Panc1 (cell line): Measurements from ENCODE around the gene KCNC4. TPM values are rescaled to one million over a fixed set of nuclear protein-coding genes. Genes with fewer than 3 reads are reported as not detected.

Experiments
- ATAC-seq: fragments of 200-7000 bp; cut with Tn5 transposase; 2 replicates; pipeline ENCODE4 v1.9.1; 2020; ENCODE audit warnings: mild to moderate bottlenecking, moderate library complexity
- BruUV-seq: library from RNA; stranded (reverse); fragments of 400-500 nt; replicated peaks from 2 replicates; lab custom pipeline; 2021; lab: Mats Ljungman, UMichigan
- CTCF ChIA-PET: fragments of 300-600 bp; sonication (Branson Sonifier 250); formaldehyde crosslinking; loops from one replicate; lab custom pipeline; 2022; ENCODE audit warnings: antibody characterized with exemption; lab: Charles Lee
- POLR2A ChIA-PET: fragments of 300-600 bp; sonication (Branson Sonifier 250); formaldehyde crosslinking; loops from one replicate; lab custom pipeline; 2022; ENCODE audit warnings: antibody characterized with exemption; lab: Charles Lee
- DNase-seq: peaks from one replicate; pipeline ENCODE4 v3.0.0-alpha.2; 2010; ENCODE audit warnings: low read depth, low spot score
- H3K27ac ChIP-seq: 2 replicates; pipeline ENCODE4 v1.5.1; 2011; ENCODE audit warnings: mild to moderate bottlenecking, low read length, inconsistent platforms
- H3K27me3 ChIP-seq: fragments of 200-500 bp; sonication (Bioruptor generic); 2 replicates; pipeline ENCODE4 v1.6.0; 2014; ENCODE audit warnings: low read length, inconsistent platforms; ENCODE audit not compliant: control insufficient read depth, insufficient read depth
- H3K36me3 ChIP-seq: fragments of 200-500 bp; sonication (Bioruptor generic); 2 replicates; pipeline ENCODE4 v1.5.1; 2014; ENCODE audit warnings: inconsistent platforms, mild to moderate bottlenecking, low read length, moderate library complexity; ENCODE audit not compliant: control insufficient read depth, insufficient read depth
- H3K4me1 ChIP-seq: 2 replicates; pipeline ENCODE4 v1.5.1; 2011; ENCODE audit warnings: inconsistent platforms, mild to moderate bottlenecking, low read length, moderate library complexity; ENCODE audit not compliant: control insufficient read depth, insufficient read depth
- H3K4me3 ChIP-seq, 2 experiments: 2 replicates each; pipeline ENCODE4 v1.5.1; 2011 to 2012; ENCODE audit warnings: low read depth in 2 of 2, low read length in 2 of 2, mild to moderate bottlenecking in 2 of 2, inconsistent platforms in 1 of 2, moderate library complexity in 1 of 2
- H3K9me3 ChIP-seq: fragments of 200-500 bp; sonication (Bioruptor generic); 2 replicates; pipeline ENCODE4 v1.5.1; 2014; ENCODE audit warnings: low read depth, mild to moderate bottlenecking, inconsistent platforms, low read length, moderate library complexity; ENCODE audit not compliant: control insufficient read depth, insufficient read depth
- POLR2AphosphoS5 ChIP-seq: IDR thresholded peaks from 2 replicates; pipeline ENCODE4 v1.6.1; 2012; ENCODE audit warnings: mild to moderate bottlenecking, low read depth, low read length, moderate library complexity
- SIN3A ChIP-seq: IDR thresholded peaks from 2 replicates; pipeline ENCODE4 v1.6.1; 2012; ENCODE audit warnings: low read depth, mild to moderate bottlenecking, low read length, moderate library complexity, borderline replicate concordance; ENCODE audit not compliant: insufficient read depth
- TCF7L2 ChIP-seq: IDR thresholded peaks from 2 replicates; pipeline ENCODE4 v1.6.1; 2011; ENCODE audit warnings: mild to moderate bottlenecking, low read depth, low read length, inconsistent platforms
- in situ Hi-C: cut with HindIII; loops from 2 replicates; pipeline ENCODE4 v1.10.0; 2016; ENCODE audit warnings: low sequenced_read_pairs, low pct_unique_long_range_greater_than_20kb
- intact Hi-C: fragments of 100-400 bp; cut with micrococcal nuclease; formaldehyde crosslinking; loops from one replicate; pipeline ENCODE4 v1.10.0; 2022; ENCODE audit not compliant: unreplicated experiment
- total RNA-seq: library from RNA; stranded (reverse); gene quantifications from one replicate; pipeline ENCODE4 v1.2.1, GENCODE V29; 2021; ENCODE audit not compliant: unreplicated experiment
- TF ChIP-seq, protein P1 (sequence below), 2 experiments: IDR thresholded peaks; 2 replicates each; pipeline ENCODE4 v1.6.1; 2011 to 2012; ENCODE audit warnings: low read depth in 2 of 2, control low read depth in 1 of 2, low read length in 1 of 2, mild to moderate bottlenecking in 1 of 2, moderate library complexity in 1 of 2; ENCODE audit not compliant: insufficient read depth in 1 of 2
- TF ChIP-seq, protein P2 (sequence below): fragments of 450-650 bp; IDR thresholded peaks from 2 replicates; pipeline ENCODE4 v1.5.1; 2017; ENCODE audit warnings: mild to moderate bottlenecking

Gene KCNC4
- total RNA-seq, 1 experiment from 2014 or later: 15.4 TPM

DNA sequence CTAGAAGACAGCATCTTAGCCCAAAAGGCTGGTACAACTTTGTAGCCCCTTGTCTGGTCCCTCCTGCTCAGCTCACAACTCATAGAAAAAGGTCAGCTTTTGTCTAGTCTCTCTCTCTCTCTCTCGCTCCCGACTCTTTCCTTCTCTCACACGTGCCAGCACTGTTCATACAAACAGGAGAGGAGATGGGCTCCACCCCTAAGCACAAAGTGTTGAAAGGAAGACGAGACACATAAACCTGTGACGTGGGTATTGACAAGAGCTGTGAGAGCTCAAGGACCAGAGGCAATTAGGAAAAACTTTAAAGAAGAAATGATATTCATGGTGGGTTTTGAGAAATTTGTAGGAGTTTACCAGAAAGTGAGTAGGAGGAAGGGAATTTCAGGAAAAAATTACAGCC is 23.6 kb upstream of the KCNC4 start:
- DNase-seq (no peak), ATAC-seq (no peak)
- H3K4me1 ChIP-seq: peaks cover 5% of the 10 kb centered on the region
- no peaks in the 10 kb centered on the region for H3K9me3 ChIP-seq
- H3K36me3 ChIP-seq: no peaks in the 10 kb centered on the region
- POLR2A ChIA-PET: interaction anchor here (0.6 to 0.7 kb wide), 2 partner anchors 106 to 234 kb away, joined by 3 to 4 read pairs; no protein-coding TSS in a partner anchor
- intact Hi-C loops (no loop called here), in situ Hi-C loops (no loop called here)
- CTCF ChIA-PET: interaction anchor here (0.5 to 0.7 kb wide), 2 partner anchors 36 to 278 kb away, joined by 4 to 13 read pairs; partner anchors contain the start of gene SLC6A17
- no peaks in the 10 kb centered on the region for H3K27me3 ChIP-seq
- no peak overlapping the region for H3K4me3 ChIP-seq
- BruUV-seq: no TSS peak
- TF ChIP-seq POLR2AphosphoS5 (no peak), SIN3A (no peak), TCF7L2 (no peak)
- TF ChIP-seq, protein P1, sequence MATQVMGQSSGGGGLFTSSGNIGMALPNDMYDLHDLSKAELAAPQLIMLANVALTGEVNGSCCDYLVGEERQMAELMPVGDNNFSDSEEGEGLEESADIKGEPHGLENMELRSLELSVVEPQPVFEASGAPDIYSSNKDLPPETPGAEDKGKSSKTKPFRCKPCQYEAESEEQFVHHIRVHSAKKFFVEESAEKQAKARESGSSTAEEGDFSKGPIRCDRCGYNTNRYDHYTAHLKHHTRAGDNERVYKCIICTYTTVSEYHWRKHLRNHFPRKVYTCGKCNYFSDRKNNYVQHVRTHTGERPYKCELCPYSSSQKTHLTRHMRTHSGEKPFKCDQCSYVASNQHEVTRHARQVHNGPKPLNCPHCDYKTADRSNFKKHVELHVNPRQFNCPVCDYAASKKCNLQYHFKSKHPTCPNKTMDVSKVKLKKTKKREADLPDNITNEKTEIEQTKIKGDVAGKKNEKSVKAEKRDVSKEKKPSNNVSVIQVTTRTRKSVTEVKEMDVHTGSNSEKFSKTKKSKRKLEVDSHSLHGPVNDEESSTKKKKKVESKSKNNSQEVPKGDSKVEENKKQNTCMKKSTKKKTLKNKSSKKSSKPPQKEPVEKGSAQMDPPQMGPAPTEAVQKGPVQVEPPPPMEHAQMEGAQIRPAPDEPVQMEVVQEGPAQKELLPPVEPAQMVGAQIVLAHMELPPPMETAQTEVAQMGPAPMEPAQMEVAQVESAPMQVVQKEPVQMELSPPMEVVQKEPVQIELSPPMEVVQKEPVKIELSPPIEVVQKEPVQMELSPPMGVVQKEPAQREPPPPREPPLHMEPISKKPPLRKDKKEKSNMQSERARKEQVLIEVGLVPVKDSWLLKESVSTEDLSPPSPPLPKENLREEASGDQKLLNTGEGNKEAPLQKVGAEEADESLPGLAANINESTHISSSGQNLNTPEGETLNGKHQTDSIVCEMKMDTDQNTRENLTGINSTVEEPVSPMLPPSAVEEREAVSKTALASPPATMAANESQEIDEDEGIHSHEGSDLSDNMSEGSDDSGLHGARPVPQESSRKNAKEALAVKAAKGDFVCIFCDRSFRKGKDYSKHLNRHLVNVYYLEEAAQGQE (IDR thresholded peaks at IDR 0.05; ENCODE audit: insufficient read depth in 1 of 2, low read depth in 2 of 2, low read length in 1 of 2): no peak
- TF ChIP-seq, protein P2, sequence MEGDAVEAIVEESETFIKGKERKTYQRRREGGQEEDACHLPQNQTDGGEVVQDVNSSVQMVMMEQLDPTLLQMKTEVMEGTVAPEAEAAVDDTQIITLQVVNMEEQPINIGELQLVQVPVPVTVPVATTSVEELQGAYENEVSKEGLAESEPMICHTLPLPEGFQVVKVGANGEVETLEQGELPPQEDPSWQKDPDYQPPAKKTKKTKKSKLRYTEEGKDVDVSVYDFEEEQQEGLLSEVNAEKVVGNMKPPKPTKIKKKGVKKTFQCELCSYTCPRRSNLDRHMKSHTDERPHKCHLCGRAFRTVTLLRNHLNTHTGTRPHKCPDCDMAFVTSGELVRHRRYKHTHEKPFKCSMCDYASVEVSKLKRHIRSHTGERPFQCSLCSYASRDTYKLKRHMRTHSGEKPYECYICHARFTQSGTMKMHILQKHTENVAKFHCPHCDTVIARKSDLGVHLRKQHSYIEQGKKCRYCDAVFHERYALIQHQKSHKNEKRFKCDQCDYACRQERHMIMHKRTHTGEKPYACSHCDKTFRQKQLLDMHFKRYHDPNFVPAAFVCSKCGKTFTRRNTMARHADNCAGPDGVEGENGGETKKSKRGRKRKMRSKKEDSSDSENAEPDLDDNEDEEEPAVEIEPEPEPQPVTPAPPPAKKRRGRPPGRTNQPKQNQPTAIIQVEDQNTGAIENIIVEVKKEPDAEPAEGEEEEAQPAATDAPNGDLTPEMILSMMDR: no peak
- H3K27ac ChIP-seq: no peak overlapping the region

DNA sequence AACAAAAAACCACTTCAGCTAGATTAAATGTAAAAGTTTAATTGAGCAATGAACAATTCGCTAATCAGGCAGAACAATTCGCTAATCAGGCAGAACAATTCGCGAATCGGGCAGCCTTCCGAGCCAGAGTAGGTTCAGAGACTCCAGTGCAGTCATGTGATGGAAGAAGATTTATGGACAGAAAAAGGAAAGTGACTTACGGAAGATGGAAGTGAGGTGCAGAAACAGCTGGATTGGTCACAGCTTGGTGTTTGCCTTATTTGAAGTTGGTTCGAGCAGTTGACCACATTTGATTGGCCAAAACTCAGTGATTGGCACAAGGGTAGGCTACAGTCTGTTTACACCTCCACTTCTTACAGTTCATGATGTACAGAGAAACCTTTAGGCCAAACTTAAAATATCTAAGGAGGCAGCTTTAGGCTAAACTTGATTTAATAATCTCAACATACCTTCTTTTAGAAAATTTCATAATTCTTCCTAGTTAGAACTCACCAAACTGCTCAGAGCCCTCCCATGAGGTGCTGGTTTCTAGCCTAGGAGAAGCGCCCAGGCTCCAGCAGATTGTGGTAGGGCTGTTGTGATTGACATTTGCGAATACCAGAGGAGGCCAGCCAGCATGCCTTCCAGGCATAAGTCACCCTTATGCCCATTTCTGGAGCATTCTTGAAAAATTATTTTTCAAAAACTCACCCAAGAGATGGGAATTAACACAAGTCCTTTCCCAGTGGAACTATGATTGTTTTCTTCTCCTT is 22.8 kb upstream of the KCNC4 start:
- intact Hi-C loops (no loop called here), in situ Hi-C loops (no loop called here)
- Histone ChIP-seq H3K4me1 (peaks cover 5% of the 10 kb centered on the region), H3K27me3 (no peaks in the 10 kb centered on the region), H3K4me3 (no peak overlapping the region), H3K36me3 (no peaks in the 10 kb centered on the region), H3K9me3 (no peaks in the 10 kb centered on the region), H3K27ac (no peak overlapping the region)
- DNase-seq (no peak), ATAC-seq (no peak)
- BruUV-seq: no TSS peak
- TF ChIP-seq, protein P2: no peak
- TF ChIP-seq, protein P1 (IDR thresholded peaks at IDR 0.05; ENCODE audit: insufficient read depth in 1 of 2, low read depth in 2 of 2, low read length in 1 of 2): no peak
- TF ChIP-seq POLR2AphosphoS5 (no peak), TCF7L2 (no peak), SIN3A (no peak)
- POLR2A ChIA-PET: no interaction called here
- CTCF ChIA-PET: no interaction called here
